ENCODE results near the gene PPARD.

GRCh38 chr6:35428421-35429149 is 86.2 kb downstream of the PPARD start:
- no peak for TF ChIP-seq CREB1 (IDR thresholded peaks at IDR 0.05)
- peak; percentile 18; the same call in 1 of the 2 replicates for TF ChIP-seq CREB1 (CRISPR knock-in tag; IDR thresholded peaks at IDR 0.05)
- TF ChIP-seq ZNF510 (CRISPR knock-in tag; IDR thresholded peaks at IDR 0.05; ENCODE audit: low read depth), result no peak
- no peak for TF ChIP-seq NFE2 (CRISPR knock-in tag; IDR thresholded peaks at IDR 0.05)
- TF ChIP-seq TGIF2 (CRISPR knock-in tag; IDR thresholded peaks at IDR 0.05), result 0 out of 2 replicates have a peak, but pooled peaks have one; percentile 7
- peak; percentile 58; the same call in 1 of the 2 replicates for TF ChIP-seq ZFP37 (CRISPR knock-in tag; IDR thresholded peaks at IDR 0.05; ENCODE audit: borderline replicate concordance)
- no peak for TF ChIP-seq RAD21 (CRISPR knock-in tag; IDR thresholded peaks at IDR 0.05)
- TF ChIP-seq MXD4 (CRISPR knock-in tag; IDR thresholded peaks at IDR 0.05), result no peak
- TF ChIP-seq EED (CRISPR knock-in tag; IDR thresholded peaks at IDR 0.05), result no peak
- TF ChIP-seq, protein P1, sequence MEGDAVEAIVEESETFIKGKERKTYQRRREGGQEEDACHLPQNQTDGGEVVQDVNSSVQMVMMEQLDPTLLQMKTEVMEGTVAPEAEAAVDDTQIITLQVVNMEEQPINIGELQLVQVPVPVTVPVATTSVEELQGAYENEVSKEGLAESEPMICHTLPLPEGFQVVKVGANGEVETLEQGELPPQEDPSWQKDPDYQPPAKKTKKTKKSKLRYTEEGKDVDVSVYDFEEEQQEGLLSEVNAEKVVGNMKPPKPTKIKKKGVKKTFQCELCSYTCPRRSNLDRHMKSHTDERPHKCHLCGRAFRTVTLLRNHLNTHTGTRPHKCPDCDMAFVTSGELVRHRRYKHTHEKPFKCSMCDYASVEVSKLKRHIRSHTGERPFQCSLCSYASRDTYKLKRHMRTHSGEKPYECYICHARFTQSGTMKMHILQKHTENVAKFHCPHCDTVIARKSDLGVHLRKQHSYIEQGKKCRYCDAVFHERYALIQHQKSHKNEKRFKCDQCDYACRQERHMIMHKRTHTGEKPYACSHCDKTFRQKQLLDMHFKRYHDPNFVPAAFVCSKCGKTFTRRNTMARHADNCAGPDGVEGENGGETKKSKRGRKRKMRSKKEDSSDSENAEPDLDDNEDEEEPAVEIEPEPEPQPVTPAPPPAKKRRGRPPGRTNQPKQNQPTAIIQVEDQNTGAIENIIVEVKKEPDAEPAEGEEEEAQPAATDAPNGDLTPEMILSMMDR (CRISPR knock-in tag; IDR thresholded peaks at IDR 0.05), result peak; percentile 38

Measured in HepG2 (cell line).